Left lung (tissue), 10 donors: ENCODE results near the gene RTCA. TPM values are rescaled to one million over a fixed set of nuclear protein-coding genes. Genes with fewer than 3 reads are reported as not detected.

Source experiments
- ATAC-seq: fragments of 200-7000 bp; cut with Tn5 transposase; one replicate; pipeline ENCODE4 v1.9.1; 2020; ENCODE audit warnings: moderate library complexity
- DNase-seq, 4 donors: peaks; one replicate each; pipeline ENCODE4 v3.0.0-alpha.2; 2013 to 2020
- H3K27ac ChIP-seq, 2 donors: fragments of 200-600 bp; sonication (generic) in 1 of 2; one replicate each; pipeline versions ENCODE4 v1.5.0 to v1.8.0; 2020 to 2021
- H3K27me3 ChIP-seq, 2 donors: fragments of 200-600 bp; sonication (generic) in 1 of 2; one replicate each; pipeline versions ENCODE4 v1.5.0 to v1.8.0; 2020 to 2021
- H3K36me3 ChIP-seq, 2 donors: fragments of 200-600 bp; sonication (generic) in 1 of 2; one replicate each; pipeline versions ENCODE4 v1.5.0 to v1.8.0; 2020 to 2021
- H3K4me1 ChIP-seq, 2 donors: fragments of 200-600 bp; one replicate each; pipeline ENCODE4 v1.8.0; 2021
- H3K4me3 ChIP-seq, 2 donors: fragments of 200-600 bp; sonication (generic) in 1 of 2; one replicate each; pipeline versions ENCODE4 v1.5.0 to v1.8.0; 2020 to 2021; ENCODE audit warnings: mild to moderate bottlenecking in 1 of 2
- H3K9me3 ChIP-seq, 2 donors: fragments of 200-600 bp; sonication (generic) in 1 of 2; one replicate each; pipeline versions ENCODE4 v1.5.0 to v1.8.0; 2020 to 2021
- CTCF ChIP-seq, 2 donors: fragments of 200-600 bp; sonication (generic) in 1 of 2; IDR thresholded peaks; one replicate each; pipeline versions ENCODE4 v1.5.0 to v1.8.0; 2021; ENCODE audit warnings: antibody characterized with exemption in 2 of 2
- intact Hi-C, 2 donors: fragments of 100-400 bp; cut with DNase I; formaldehyde crosslinking; loops; one replicate each; pipeline versions ENCODE4 v1.11.2 to v1.14.2; 2022
- polyA plus RNA-seq, 6 donors: library from polyadenylated mRNA; unstranded; fragments of 120-200 nt; gene quantifications; one replicate each; pipeline ENCODE4 v1.2.1, GENCODE V29; 2013; ENCODE audit not compliant: insufficient read length in 6 of 6
- total RNA-seq, 2 donors: library from RNA; stranded (reverse); fragmentation: NEBNext Ultra II Directional; extraction: Animal tissue kit (Norgen Biotek cat#: 25700); gene quantifications; one replicate each; pipeline ENCODE4 v1.2.1, GENCODE V29; 2021
- donor health status: DM: no; HTN: yes; CAD: no.
- donor health status: DM: no; HTN: no; CAD: no.

Gene RTCA
- total and polyA plus RNA-seq, 8 donors: 26.7 to 38.7 (median 31.3) TPM

- no peak for DNase-seq
- H3K4me3 ChIP-seq: no peak overlapping the region
- no peak for TF ChIP-seq CTCF (IDR thresholded peaks at IDR 0.05)
- intact Hi-C loops: no loop called here
- peaks cover 0 to 7% of the 10 kb centered on the region in 2 donors for H3K36me3 ChIP-seq
- H3K27ac ChIP-seq: no peak overlapping the region
- no peaks in the 10 kb centered on the region for H3K27me3 ChIP-seq
- no peak for ATAC-seq
- no peaks in the 10 kb centered on the region for H3K4me1 ChIP-seq
- no peaks in the 10 kb centered on the region for H3K9me3 ChIP-seq
Observed at GRCh38 chr1:100222428-100222827, 43.6 kb upstream of the RTCA start.

GRCh38 chr1:100229681-100230443 is 36.2 kb upstream of the RTCA start:
- DNase-seq (no peak), ATAC-seq (no peak)
- Histone ChIP-seq H3K27me3 (no peaks in the 10 kb centered on the region), H3K4me1 (peaks cover 0 to 3% of the 10 kb centered on the region in 2 donors), H3K27ac (no peak overlapping the region), H3K4me3 (no peak overlapping the region), H3K9me3 (no peaks in the 10 kb centered on the region), H3K36me3 (peaks cover 0 to 50% of the 10 kb centered on the region in 2 donors)
- intact Hi-C loops: no loop called here
- no peak for TF ChIP-seq CTCF (IDR thresholded peaks at IDR 0.05)

GRCh38 chr1:100230765-100231164 is 35.3 kb upstream of the RTCA start:
- Histone ChIP-seq H3K9me3 (no peaks in the 10 kb centered on the region), H3K4me1 (peaks cover 0 to 3% of the 10 kb centered on the region in 2 donors), H3K27ac (no peak overlapping the region), H3K4me3 (no peak overlapping the region), H3K27me3 (no peaks in the 10 kb centered on the region), H3K36me3 (peaks cover 0 to 50% of the 10 kb centered on the region in 2 donors)
- DNase-seq: no peak
- intact Hi-C loops: no loop called here
- ATAC-seq: no peak
- no peak for TF ChIP-seq CTCF (IDR thresholded peaks at IDR 0.05)

GRCh38 chr1:100231721-100232120 is 34.3 kb upstream of the RTCA start:
- no peak for ATAC-seq

More at GRCh38 chr1:100231721-100232120, 34.3 kb upstream of the RTCA start:
- Histone ChIP-seq H3K36me3 (peaks cover 0 to 50% of the 10 kb centered on the region in 2 donors), H3K4me3 (no peak overlapping the region), H3K27me3 (no peaks in the 10 kb centered on the region), H3K9me3 (no peaks in the 10 kb centered on the region), H3K4me1 (peaks cover 0 to 3% of the 10 kb centered on the region in 2 donors), H3K27ac (no peak overlapping the region)
- no peak for DNase-seq
- TF ChIP-seq CTCF (IDR thresholded peaks at IDR 0.05): no peak
- intact Hi-C loops: no loop called here
